ENCODE results near the gene SMARCD1.

Gene SMARCD1

GRCh38 chr12:50097952-50098351, 12.8 kb downstream of the SMARCD1 start:
- H3K4me3 ChIP-seq (ENCODE audit: low read length): no peak overlapping the region
- no peak for DNase-seq (ENCODE audit: low read depth)
- TF ChIP-seq CTCF (conservative IDR thresholded peaks at IDR 0.05; ENCODE audit: low read length): no peak

- DNase-seq (ENCODE audit: low read depth): peak; percentile 53
Observed at GRCh38 chr12:50099302-50100008, 14.3 kb downstream of the SMARCD1 start.

DNA sequence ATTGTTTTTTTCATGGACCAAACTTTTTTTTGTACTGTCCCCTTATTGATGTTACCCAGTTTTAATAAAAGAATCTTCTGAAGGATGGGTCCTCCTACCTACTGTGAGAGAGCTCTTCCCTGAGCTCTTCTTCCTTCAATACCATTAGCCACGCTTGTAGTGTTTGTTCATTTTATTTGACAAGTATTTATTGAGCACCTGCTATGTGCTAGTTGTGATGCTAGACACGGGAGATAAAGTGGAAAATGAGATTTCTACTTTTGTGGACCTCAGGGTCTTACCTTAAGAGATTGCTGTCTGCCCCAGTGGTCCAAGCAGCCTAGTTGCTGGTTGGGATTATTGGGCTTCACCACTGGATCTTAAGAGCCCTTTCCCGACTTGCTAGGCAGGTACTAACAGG, 15.4 kb downstream of the SMARCD1 start:
- no peak overlapping the region for H3K4me3 ChIP-seq (ENCODE audit: low read length)
- no peak for DNase-seq (ENCODE audit: low read depth)
- no peak for TF ChIP-seq CTCF (conservative IDR thresholded peaks at IDR 0.05; ENCODE audit: low read length)

More at GRCh38 chr12:50099302-50100008, 14.3 kb downstream of the SMARCD1 start:
- H3K4me3 ChIP-seq (ENCODE audit: low read length): no peak overlapping the region
- TF ChIP-seq CTCF (conservative IDR thresholded peaks at IDR 0.05; ENCODE audit: low read length): no peak

- DNase-seq (ENCODE audit: low read depth): peak; percentile 60
- peak; percentile 68 for TF ChIP-seq CTCF (conservative IDR thresholded peaks at IDR 0.05; ENCODE audit: low read length)
- no peak overlapping the region for H3K4me3 ChIP-seq (ENCODE audit: low read length)
Observed at GRCh38 chr12:50101663-50102062, 16.5 kb downstream of the SMARCD1 start.

DNA sequence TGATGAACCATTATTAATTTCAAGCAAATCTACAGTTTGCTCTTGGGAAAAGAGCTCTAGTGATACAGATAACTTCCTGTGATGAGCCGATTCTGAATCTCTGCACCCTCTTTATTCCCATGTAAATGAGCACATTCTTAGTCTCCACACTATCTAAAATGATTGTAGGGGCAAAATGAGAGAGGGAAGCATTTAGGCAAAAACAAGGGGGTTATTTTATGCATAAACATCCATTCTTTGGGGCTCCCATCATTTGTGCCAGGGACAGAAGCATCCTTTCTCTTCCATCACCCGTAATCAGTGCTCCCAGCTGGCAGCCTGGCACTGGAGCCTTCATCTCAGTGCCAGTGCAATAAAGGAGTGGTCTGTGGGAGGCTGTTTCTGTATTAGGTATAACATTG, 17.0 kb downstream of the SMARCD1 start:
- no peak for TF ChIP-seq CTCF (conservative IDR thresholded peaks at IDR 0.05; ENCODE audit: low read length)
- DNase-seq (ENCODE audit: low read depth): no peak
- no peak overlapping the region for H3K4me3 ChIP-seq (ENCODE audit: low read length)

DNA sequence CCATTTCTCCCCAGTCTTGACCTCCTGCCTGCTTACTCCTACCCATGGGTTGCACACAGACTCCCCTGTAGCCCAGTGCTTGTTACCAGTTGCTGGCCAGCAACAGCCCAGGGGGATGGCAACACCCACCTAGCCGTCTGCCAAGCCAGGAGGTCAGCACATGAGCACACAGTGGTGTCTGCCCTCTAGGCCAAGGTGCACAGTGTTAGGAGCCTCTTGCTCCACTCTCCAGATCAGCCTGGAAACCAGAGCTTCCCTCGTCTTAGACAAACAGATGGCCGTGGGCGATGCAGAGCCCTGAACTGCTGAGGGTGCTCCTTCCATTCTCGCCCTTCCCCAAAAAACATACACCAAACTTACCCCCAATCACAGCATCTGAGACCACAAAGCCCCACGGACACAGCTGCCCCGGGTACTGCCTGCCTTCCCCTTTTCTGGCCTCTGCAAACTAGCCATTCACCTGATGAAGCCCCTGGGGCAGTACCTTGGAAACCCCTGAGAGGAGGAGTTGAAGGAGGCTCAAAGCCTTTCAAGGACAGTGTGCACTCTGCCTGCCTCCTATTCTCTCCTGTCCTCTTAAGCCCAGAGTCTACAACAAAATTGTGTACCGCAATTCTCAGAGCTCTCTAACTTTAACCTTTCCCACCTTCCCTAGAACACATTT, 17.6 kb downstream of the SMARCD1 start:
- no peak overlapping the region for H3K4me3 ChIP-seq (ENCODE audit: low read length)
- no peak for DNase-seq (ENCODE audit: low read depth)
- no peak for TF ChIP-seq CTCF (conservative IDR thresholded peaks at IDR 0.05; ENCODE audit: low read length)

DNA sequence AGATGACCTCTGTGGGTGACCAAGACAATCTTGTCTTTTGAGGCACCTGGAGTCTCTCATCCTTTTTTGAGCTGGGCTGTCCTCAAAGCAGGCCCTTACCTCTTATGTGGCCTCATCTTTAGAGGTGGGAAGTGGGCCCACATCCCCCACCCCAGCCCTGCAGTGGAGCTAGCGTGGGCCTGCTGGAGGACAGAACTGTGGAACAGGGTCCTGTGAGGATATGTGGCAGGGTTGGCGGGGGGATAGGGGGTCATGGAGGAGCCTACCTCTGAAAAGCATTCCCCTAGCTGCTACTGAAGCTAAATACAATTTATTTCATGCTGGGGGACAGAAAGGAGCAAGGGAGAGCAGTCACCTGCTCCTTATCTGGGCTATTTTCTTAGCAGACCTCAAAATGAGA, 18.2 kb downstream of the SMARCD1 start:
- H3K4me3 ChIP-seq (ENCODE audit: low read length): no peak overlapping the region
- no peak for TF ChIP-seq CTCF (conservative IDR thresholded peaks at IDR 0.05; ENCODE audit: low read length)
- DNase-seq (ENCODE audit: low read depth): no peak

All from AG10803 (cell line).